HepG2 (cell line): ENCODE data around the gene RGN. TPM values are rescaled to one million over a fixed set of nuclear protein-coding genes. Genes with fewer than 3 reads are reported as not detected.

Experiments used
- ATAC-seq: fragments of 200-7000 bp; cut with Tn5 transposase; 3 replicates; pipeline ENCODE4 v1.9.1; 2020; ENCODE audit warnings: mild to moderate bottlenecking, moderate library complexity
- BruUV-seq: library from RNA; stranded (reverse); fragments of 400-500 nt; replicated peaks from 2 replicates; lab custom pipeline; 2021; lab: Mats Ljungman, UMichigan
- CTCF ChIA-PET: fragments of 300-600 bp; formaldehyde crosslinking; extraction: SDS; loops from one replicate; lab custom pipeline; 2021; ENCODE audit warnings: low total read pairs, inconsistent platforms, low intra/inter-chr PET ratio; lab: Yijun Ruan, JAX
- POLR2A ChIA-PET: fragments of 350-600 bp; sonication (Branson Sonifier 250); formaldehyde crosslinking; loops from one replicate; lab custom pipeline; 2020; ENCODE audit warnings: antibody characterized with exemption, inconsistent platforms; lab: Yijun Ruan, JAX
- DNase-seq: peaks from one replicate; pipeline ENCODE4 v3.0.0-alpha.2; 2015; ENCODE audit warnings: low spot score
- FAIRE-seq: peaks from 3 replicates; lab custom pipeline; 2011; peaks lifted over from hg19 to GRCh38; lab: Jason Lieb, UNC
- H2AFZ ChIP-seq: one replicate; pipeline ENCODE4 v1.6.1; 2011; ENCODE audit warnings: low read length, inconsistent platforms
- H3K27ac ChIP-seq: fragments of 300-600 bp; 3 replicates; pipeline ENCODE4 v1.8.0; 2011; ENCODE audit warnings: mixed run types, mild to moderate bottlenecking, mixed read lengths, low read length, inconsistent platforms; ENCODE audit not compliant: insufficient read depth; ENCODE audit errors: extremely low read length
- H3K27me3 ChIP-seq, 2 experiments: fragments of 200-600 bp in 1 of 2; 2 replicates in 1 of 2; 3 replicates in 1 of 2; pipeline versions ENCODE4 v1.6.0 to v1.8.0; 2011; ENCODE audit warnings: low read length in 2 of 2, mild to moderate bottlenecking in 2 of 2, moderate library complexity in 2 of 2, inconsistent platforms in 1 of 2; ENCODE audit not compliant: insufficient read depth in 2 of 2, control insufficient read depth in 1 of 2
- H3K36me3 ChIP-seq, 2 experiments: fragments of 200-600 bp in 1 of 2; replicated peaks in 1 of 2; 2 replicates in 1 of 2; 3 replicates in 1 of 2; pipeline versions ENCODE4 v1.5.1 to v1.8.0; 2011; ENCODE audit warnings: low read length in 2 of 2, inconsistent platforms in 1 of 2; ENCODE audit not compliant: insufficient read depth in 2 of 2, control insufficient read depth in 1 of 2
- H3K4me1 ChIP-seq: 2 replicates; pipeline ENCODE4 v1.5.1; 2012; ENCODE audit warnings: low read length, inconsistent platforms; ENCODE audit not compliant: insufficient read depth
- H3K4me2 ChIP-seq: 2 replicates; pipeline ENCODE4 v1.6.0; 2011; ENCODE audit warnings: low read depth, low read length, inconsistent platforms
- H3K4me3 ChIP-seq, 3 experiments: fragments of 200-600 bp in 1 of 3; sonication (generic), shearing (Covaris generic) in 1 of 3; replicated peaks in 1 of 3; 2 replicates each; pipeline ENCODE4 v1.5.1; 2011 to 2016; ENCODE audit warnings: low read length in 3 of 3, inconsistent platforms in 2 of 3, low read depth in 2 of 3, mild to moderate bottlenecking in 2 of 3, control low read depth in 1 of 3, mixed read lengths in 1 of 3; ENCODE audit not compliant: insufficient read depth in 1 of 3
- H3K79me2 ChIP-seq: one replicate; pipeline ENCODE4 v1.6.1; 2011; ENCODE audit warnings: low read length, inconsistent platforms; ENCODE audit not compliant: insufficient read depth
- H3K9ac ChIP-seq: 2 replicates; pipeline ENCODE4 v1.6.0; 2011; ENCODE audit warnings: mild to moderate bottlenecking, low read depth, low read length, inconsistent platforms; ENCODE audit not compliant: insufficient read depth
- H3K9me3 ChIP-seq: 2 replicates; pipeline ENCODE4 v1.5.1; 2012; ENCODE audit warnings: mild to moderate bottlenecking, low read length
- H4K20me1 ChIP-seq: 2 replicates; pipeline ENCODE4 v1.6.0; 2011; ENCODE audit warnings: inconsistent platforms, mild to moderate bottlenecking, low read length, moderate library complexity; ENCODE audit not compliant: insufficient read depth
- ASH2L ChIP-seq: fragments of 300-600, 200-600 bp; sonication (generic); IDR thresholded peaks from 2 replicates; pipeline ENCODE4 v1.7.0; 2017; ENCODE audit warnings: low read depth, mild to moderate bottlenecking, moderate library complexity, mixed read lengths, low read length; ENCODE audit not compliant: insufficient read length
- CENPT ChIP-seq: sonication (generic); formaldehyde crosslinking; IDR thresholded peaks from 2 replicates; pipeline ENCODE4 v1.8.0; 2022; ENCODE audit warnings: low read depth, mild to moderate bottlenecking, moderate library complexity, missing genetic modification reagents
- CTCF ChIP-seq: sonication (generic); formaldehyde crosslinking; IDR thresholded peaks from 2 replicates; pipeline ENCODE4 v1.5.0; 2020; ENCODE audit warnings: mild to moderate bottlenecking, missing genetic modification reagents, moderate library complexity
- GTF3A ChIP-seq: sonication (generic); formaldehyde crosslinking; conservative IDR thresholded peaks from 2 replicates; pipeline ENCODE4 v1.4.0; 2020; ENCODE audit warnings: mild to moderate bottlenecking, missing genetic modification reagents
- KDM1A ChIP-seq: IDR thresholded peaks from 2 replicates; pipeline ENCODE4 v1.6.1; 2016; ENCODE audit warnings: missing compliant biosample characterization
- MAZ ChIP-seq, 2 experiments: sonication (generic) in 1 of 2; formaldehyde crosslinking in 1 of 2; IDR thresholded peaks; 2 replicates each; pipeline versions ENCODE4 v1.5.0 to v1.6.1; 2012 to 2020; ENCODE audit warnings: low read depth in 2 of 2, mild to moderate bottlenecking in 2 of 2, borderline replicate concordance in 1 of 2, improper control_type of control experiment in 1 of 2, low read length in 1 of 2, missing genetic modification reagents in 1 of 2, moderate library complexity in 1 of 2
- REXO4 ChIP-seq: sonication (generic); formaldehyde crosslinking; IDR thresholded peaks from 2 replicates; pipeline ENCODE4 v1.8.0; 2022; ENCODE audit warnings: missing genetic modification reagents, mild to moderate bottlenecking, borderline replicate concordance
- SRF ChIP-seq: IDR thresholded peaks from 2 replicates; pipeline ENCODE4 v1.6.1; 2011; ENCODE audit warnings: mild to moderate bottlenecking, low read depth, low read length, moderate library complexity
- STAT5B ChIP-seq: sonication (generic); formaldehyde crosslinking; IDR thresholded peaks from 2 replicates; pipeline ENCODE4 v1.4.0; 2020; ENCODE audit warnings: missing genetic modification reagents
- THRA ChIP-seq: sonication (generic); formaldehyde crosslinking; IDR thresholded peaks from 2 replicates; pipeline ENCODE4 v1.4.0; 2020; ENCODE audit warnings: missing genetic modification reagents, borderline replicate concordance
- ZBTB10 ChIP-seq: sonication (generic); formaldehyde crosslinking; IDR thresholded peaks from 2 replicates; pipeline ENCODE4 v1.4.0; 2020; ENCODE audit warnings: missing genetic modification reagents, borderline replicate concordance
- ZBTB38 ChIP-seq: sonication (generic); formaldehyde crosslinking; IDR thresholded peaks from 2 replicates; pipeline ENCODE4 v1.5.1; 2020; ENCODE audit warnings: mild to moderate bottlenecking, missing genetic modification reagents
- ZFP62 ChIP-seq: sonication (generic); formaldehyde crosslinking; IDR thresholded peaks from 2 replicates; pipeline ENCODE4 v1.4.0; 2020; ENCODE audit warnings: missing genetic modification reagents
- WGBS: methylation state at CpG from one replicate; pipeline ENCODE4 v1.1.6; 2017; ENCODE audit warnings: low lambda C conversion rate; 5-methylcytosine and 5-hydroxymethylcytosine counted together
- in situ Hi-C: cut with HindIII; loops from 2 replicates; pipeline ENCODE4 v1.10.0; 2017; ENCODE audit warnings: low pct_unique_long_range_greater_than_20kb; ENCODE audit not compliant: extremely low pct_ligation_motif_present
- intact Hi-C: fragments of 100-400 bp; cut with micrococcal nuclease; formaldehyde crosslinking; loops from one replicate; pipeline ENCODE4 v1.10.0; 2022; ENCODE audit not compliant: unreplicated experiment
- polyA plus RNA-seq, 8 experiments: library from polyadenylated mRNA; depleted of rRNA in 3 of 8; stranded (reverse) in 7 of 8; unstranded in 1 of 8; fragments of >200 nt; fragmentation: Illumina TruSeq in 4 of 8; extraction: Trizol in 4 of 8; gene quantifications; 2 replicates each; pipeline versions ENCODE4 v1.2.1 to v1.2.3, GENCODE V29; 2011 to 2016; ENCODE audit warnings: low read depth in 4 of 8, missing spikeins in 1 of 8, mixed read lengths in 1 of 8; ENCODE audit not compliant: insufficient read depth in 1 of 8
- total RNA-seq, 5 experiments: library from RNA; depleted of rRNA; stranded (reverse); fragments of >200 nt; fragmentation: Illumina TruSeq; extraction: Trizol; gene quantifications; 2 replicates each; pipeline ENCODE4 v1.2.3, GENCODE V29; 2016; ENCODE audit warnings: low read depth in 1 of 5

Gene RGN
- total and polyA plus RNA-seq, 2 of the 13 experiments (the other 11 are each of a cell fraction or from before 2014, with no cell fraction given), result 19.6 to 74.4 TPM

- H3K9me3 ChIP-seq, result no peaks in the 10 kb centered on the region
- peak; percentile 89 for DNase-seq
- peaks cover 43% of the 10 kb centered on the region for H3K4me1 ChIP-seq
- intact Hi-C loops (loop anchor here (5.0 kb wide), 1 partner anchor 178 kb away; no protein-coding TSS in a partner anchor), in situ Hi-C loops (no loop called here)
- TSS peak; percentile 75 for BruUV-seq
- POLR2A ChIA-PET, result interaction anchor here (0.9 to 4.1 kb wide), 10 partner anchors 12 to 162 kb away, joined by 3 to 31 read pairs (median 4); partner anchors contain the start of genes NDUFB11 and RBM10
- peak overlapping the region; percentile 50 to 68 (median 52) for H3K4me3 ChIP-seq
- H4K20me1 ChIP-seq, result no peaks in the 10 kb centered on the region
- H3K4me2 ChIP-seq, result peak overlapping the region; percentile 75
- no peaks in the 10 kb centered on the region for H3K27me3 ChIP-seq
- no peak overlapping the region for H2AFZ ChIP-seq
- ATAC-seq, result peak; percentile 74
- H3K79me2 ChIP-seq, result no peaks in the 10 kb centered on the region
- no peaks in the 10 kb centered on the region; a peak in 1 of 5 replicates for H3K36me3 ChIP-seq
- 3% methylated on average over 7 of the region's 9 CpGs for WGBS
- H3K9ac ChIP-seq, result peak overlapping the region; percentile 79
- peak overlapping the region; percentile 96 for H3K27ac ChIP-seq
- FAIRE-seq, result peak; percentile 97
- CTCF ChIA-PET, result no interaction called here
- TF ChIP-seq REXO4 (CRISPR knock-in tag) (no peak), THRA (CRISPR knock-in tag) (peak; percentile 76; the same call in 1 of the 2 replicates), ASH2L (peak; percentile 50), ZFP62 (no peak), KDM1A (CRISPR knock-in tag) (no peak), CTCF (CRISPR knock-in tag) (no peak), ZBTB38 (CRISPR knock-in tag) (no peak), SRF (no peak), GTF3A (CRISPR knock-in tag) (no peak), STAT5B (no peak), MAZ (IDR thresholded peaks at IDR 0.05; ENCODE audit: borderline replicate concordance, low read depth, low read length) (no peak), MAZ (CRISPR knock-in tag; IDR thresholded peaks at IDR 0.05; ENCODE audit: low read depth) (peak; percentile 60; the same call in 1 of the 2 replicates), ZBTB10 (CRISPR knock-in tag) (0 out of 2 replicates have a peak, but pooled peaks have one; percentile 36), CENPT (CRISPR knock-in tag) (no peak)
Measured at GRCh38 chrX:47080215-47080914, 2.1 kb downstream of the RGN start.
